GM13977 (cell line): Measurements from ENCODE around the gene TNNT1.

Experiments used
- DNase-seq: peaks from one replicate; pipeline ENCODE4 v3.0.0; 2012; ENCODE audit warnings: low spot score
- CTCF ChIP-seq: IDR thresholded peaks from 2 replicates; pipeline ENCODE4 v1.5.1; 2012; ENCODE audit warnings: mild to moderate bottlenecking, control low read depth; ENCODE audit not compliant: insufficient read depth; ENCODE audit errors: extremely low read depth, missing control alignments
- in situ Hi-C: fragments of 300-500 bp; cut with MboI; formaldehyde crosslinking; loops from one replicate; pipeline ENCODE4 v1.12.0; 2022; ENCODE audit warnings: low sequenced_read_pairs, low pct_unique_long_range_greater_than_20kb, mixed read lengths, inconsistent platforms; ENCODE audit not compliant: unreplicated experiment

Gene TNNT1

GRCh38 chr19:55137915-55138314, 11.1 kb downstream of the TNNT1 start:
- in situ Hi-C loops: no loop called here
- TF ChIP-seq CTCF: no peak
- no peak for DNase-seq

GRCh38 chr19:55136399-55137102, 12.5 kb downstream of the TNNT1 start:
- DNase-seq: no peak
- no peak for TF ChIP-seq CTCF
- in situ Hi-C loops: no loop called here

GRCh38 chr19:55134736-55135135, 14.3 kb downstream of the TNNT1 start:
- in situ Hi-C loops: no loop called here
- DNase-seq: no peak
- no peak for TF ChIP-seq CTCF

GRCh38 chr19:55133639-55134444, 15.2 kb downstream of the TNNT1 start:
- in situ Hi-C loops: no loop called here
- no peak for TF ChIP-seq CTCF
- DNase-seq: no peak

- peak; percentile 53 for TF ChIP-seq CTCF
- DNase-seq: no peak
- in situ Hi-C loops: no loop called here
Observed at GRCh38 chr19:55132453-55133129, 16.4 kb downstream of the TNNT1 start.

GRCh38 chr19:55131421-55131820, 17.6 kb downstream of the TNNT1 start:
- no peak for TF ChIP-seq CTCF
- DNase-seq: no peak
- in situ Hi-C loops: no loop called here
